DOHH2 (cell line): ENCODE results near the gene IGSF11.

ENCODE experiments used
- CTCF ChIP-seq: fragments of 200-600 bp; sonication (generic); IDR thresholded peaks from one replicate; pipeline ENCODE4 v1.5.1; 2014; ENCODE audit warnings: antibody characterized with exemption, mild to moderate bottlenecking, low read depth, low read length; ENCODE audit not compliant: poor library complexity, severe bottlenecking
- EZH2phosphoT487 ChIP-seq: fragments of 200-600 bp; sonication (generic); IDR thresholded peaks from 2 replicates; pipeline ENCODE4 v1.6.1; 2017; ENCODE audit warnings: borderline replicate concordance, mild to moderate bottlenecking, antibody characterized with exemption, low read length, moderate library complexity, mixed read lengths

- TF ChIP-seq CTCF (no peak), EZH2phosphoT487 (no peak)
These were observed 101.7 kb downstream of the IGSF11 start for GRCh38 chr3:118932822-118933558.
